ENCODE results near the gene RND2. TPM values are rescaled to one million over a fixed set of nuclear protein-coding genes. Genes with fewer than 3 reads are reported as not detected.

RND2 gene
- total and polyA plus RNA-seq, 4 donors, result 0.25 to 1.3 (median 0.43) TPM

- H3K4me3 ChIP-seq, result no peak overlapping the region
- no peaks in the 10 kb centered on the region for H3K9me3 ChIP-seq (ENCODE audit: control insufficient read depth in 4 of 4, insufficient read depth in 3 of 4, low read length in 3 of 4)
- TF ChIP-seq, protein P1, sequence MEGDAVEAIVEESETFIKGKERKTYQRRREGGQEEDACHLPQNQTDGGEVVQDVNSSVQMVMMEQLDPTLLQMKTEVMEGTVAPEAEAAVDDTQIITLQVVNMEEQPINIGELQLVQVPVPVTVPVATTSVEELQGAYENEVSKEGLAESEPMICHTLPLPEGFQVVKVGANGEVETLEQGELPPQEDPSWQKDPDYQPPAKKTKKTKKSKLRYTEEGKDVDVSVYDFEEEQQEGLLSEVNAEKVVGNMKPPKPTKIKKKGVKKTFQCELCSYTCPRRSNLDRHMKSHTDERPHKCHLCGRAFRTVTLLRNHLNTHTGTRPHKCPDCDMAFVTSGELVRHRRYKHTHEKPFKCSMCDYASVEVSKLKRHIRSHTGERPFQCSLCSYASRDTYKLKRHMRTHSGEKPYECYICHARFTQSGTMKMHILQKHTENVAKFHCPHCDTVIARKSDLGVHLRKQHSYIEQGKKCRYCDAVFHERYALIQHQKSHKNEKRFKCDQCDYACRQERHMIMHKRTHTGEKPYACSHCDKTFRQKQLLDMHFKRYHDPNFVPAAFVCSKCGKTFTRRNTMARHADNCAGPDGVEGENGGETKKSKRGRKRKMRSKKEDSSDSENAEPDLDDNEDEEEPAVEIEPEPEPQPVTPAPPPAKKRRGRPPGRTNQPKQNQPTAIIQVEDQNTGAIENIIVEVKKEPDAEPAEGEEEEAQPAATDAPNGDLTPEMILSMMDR (IDR thresholded peaks at IDR 0.05; ENCODE audit: control extremely low read depth, extremely low read depth), result no peak
- H3K4me1 ChIP-seq (ENCODE audit: control insufficient read depth in 5 of 5, insufficient read depth in 5 of 5, low read length in 5 of 5), result peaks cover 0 to 24% (median 0%) of the 10 kb centered on the region in 5 donors
- H3K27ac ChIP-seq (ENCODE audit: low read depth in 1 of 2, low read length in 1 of 2), result peak overlapping the region in 1 of 2 donors; percentile 15
- no peak for ATAC-seq (ENCODE audit: insufficient read depth, low FRiP score)
- DNase-seq, result no peak
- peaks cover 0 to 32% (median 5%) of the 10 kb centered on the region in 4 donors for H3K36me3 ChIP-seq (ENCODE audit: control insufficient read depth in 4 of 4, insufficient read depth in 4 of 4, low read length in 4 of 4)
- no peak overlapping the region for H3K9ac ChIP-seq (ENCODE audit: insufficient read depth in 1 of 2, low read length in 2 of 2)
- WGBS, 2 donors, result 78 to 86% methylated on average over 15 of the region's 15 CpGs
- H3K27me3 ChIP-seq (ENCODE audit: control insufficient read depth in 3 of 3, insufficient read depth in 3 of 3, low read length in 2 of 3), result no peaks in the 10 kb centered on the region
Observed at GRCh38 chr17:43011728-43012472, 13.1 kb upstream of the RND2 start.

- no peak for DNase-seq
Observed at GRCh38 chr17:43013296-43013695, 11.7 kb upstream of the RND2 start.

GRCh38 chr17:43014020-43014648 lies 10.9 kb upstream of the RND2 start:
- H3K36me3 ChIP-seq (ENCODE audit: control insufficient read depth in 4 of 4, insufficient read depth in 4 of 4, low read length in 4 of 4), result peaks cover 0 to 42% (median 7%) of the 10 kb centered on the region in 4 donors
- TF ChIP-seq, protein P1 (IDR thresholded peaks at IDR 0.05; ENCODE audit: control extremely low read depth, extremely low read depth), result no peak
- no peaks in the 10 kb centered on the region for H3K27me3 ChIP-seq (ENCODE audit: control insufficient read depth in 3 of 3, insufficient read depth in 3 of 3, low read length in 2 of 3)
- H3K27ac ChIP-seq (ENCODE audit: low read depth in 1 of 2, low read length in 1 of 2), result peak overlapping the region in 1 of 2 donors; percentile 48
- no peak for DNase-seq
- no peak overlapping the region for H3K9ac ChIP-seq (ENCODE audit: insufficient read depth in 1 of 2, low read length in 2 of 2)
- no peak overlapping the region for H3K4me3 ChIP-seq
- no peaks in the 10 kb centered on the region for H3K9me3 ChIP-seq (ENCODE audit: control insufficient read depth in 4 of 4, insufficient read depth in 3 of 4, low read length in 3 of 4)
- ATAC-seq (ENCODE audit: insufficient read depth, low FRiP score), result no peak
- peaks cover 0 to 26% (median 9%) of the 10 kb centered on the region in 5 donors for H3K4me1 ChIP-seq (ENCODE audit: control insufficient read depth in 5 of 5, insufficient read depth in 5 of 5, low read length in 5 of 5)
- WGBS, 2 donors, result 64 to 76% methylated on average over 12 of the region's 12 CpGs

More at GRCh38 chr17:43013296-43013695, 11.7 kb upstream of the RND2 start:
- Histone ChIP-seq H3K27ac (ENCODE audit: low read depth in 1 of 2, low read length in 1 of 2) (peak overlapping the region in 1 of 2 donors; percentile 30), H3K9me3 (ENCODE audit: control insufficient read depth in 4 of 4, insufficient read depth in 3 of 4, low read length in 3 of 4) (no peaks in the 10 kb centered on the region), H3K27me3 (ENCODE audit: control insufficient read depth in 3 of 3, insufficient read depth in 3 of 3, low read length in 2 of 3) (no peaks in the 10 kb centered on the region), H3K4me3 (no peak overlapping the region), H3K9ac (ENCODE audit: insufficient read depth in 1 of 2, low read length in 2 of 2) (no peak overlapping the region), H3K4me1 (ENCODE audit: control insufficient read depth in 5 of 5, insufficient read depth in 5 of 5, low read length in 5 of 5) (peaks cover 0 to 23% (median 3%) of the 10 kb centered on the region in 5 donors), H3K36me3 (ENCODE audit: control insufficient read depth in 4 of 4, insufficient read depth in 4 of 4, low read length in 4 of 4) (peaks cover 0 to 40% (median 5%) of the 10 kb centered on the region in 4 donors)
- ATAC-seq (ENCODE audit: insufficient read depth, low FRiP score), result no peak
- TF ChIP-seq, protein P1 (IDR thresholded peaks at IDR 0.05; ENCODE audit: control extremely low read depth, extremely low read depth), result no peak
- 82% methylated on average over 8 of the region's 8 CpGs for WGBS, 2 donors

Data from lung (tissue), 12 donors.